OCI-LY7 (cell line): ENCODE measurements around the gene CTRB1. TPM values are rescaled to one million over a fixed set of nuclear protein-coding genes. Genes with fewer than 3 reads are reported as not detected.

Experiments
- BruUV-seq: library from RNA; stranded (reverse); fragments of 400-500 nt; replicated peaks from 2 replicates; lab custom pipeline; 2021; lab: Mats Ljungman, UMichigan
- CTCF ChIA-PET: fragments of 300-600 bp; sonication (Branson Sonifier 250); formaldehyde crosslinking; loops from one replicate; lab custom pipeline; 2022; ENCODE audit warnings: antibody characterized with exemption; ENCODE audit not compliant: unreplicated experiment; lab: Charles Lee
- POLR2A ChIA-PET: fragments of 300-600 bp; sonication (Branson Sonifier 250); formaldehyde crosslinking; loops from one replicate; lab custom pipeline; 2022; ENCODE audit warnings: antibody characterized with exemption; lab: Charles Lee
- DNase-seq: peaks from one replicate; pipeline ENCODE4 v3.0.0-alpha.2; 2015; ENCODE audit warnings: low spot score
- H2AFZ ChIP-seq: fragments of 200-600 bp; sonication (generic), shearing (Covaris generic); 2 replicates; pipeline ENCODE4 v1.6.1; 2014; ENCODE audit warnings: mild to moderate bottlenecking, antibody characterized with exemption, low read length, moderate library complexity
- H3K27ac ChIP-seq: fragments of 200-600 bp; sonication (generic); 2 replicates; pipeline ENCODE4 v1.5.1; 2014; ENCODE audit warnings: mixed run types, low read depth, mild to moderate bottlenecking, moderate library complexity, low read length, inconsistent platforms; ENCODE audit not compliant: poor library complexity, severe bottlenecking
- H3K36me3 ChIP-seq: fragments of 200-600 bp; sonication (generic); 2 replicates; pipeline ENCODE4 v1.6.1; 2014; ENCODE audit warnings: mild to moderate bottlenecking, antibody characterized with exemption, low read length, moderate library complexity, mixed read lengths; ENCODE audit not compliant: insufficient read depth
- H3K4me1 ChIP-seq: fragments of 200-600 bp; sonication (generic); 2 replicates; pipeline ENCODE4 v1.5.1; 2014; ENCODE audit warnings: mild to moderate bottlenecking, low read length; ENCODE audit not compliant: insufficient read depth, poor library complexity, severe bottlenecking
- H3K4me2 ChIP-seq: fragments of 200-600 bp; sonication (generic); 2 replicates; pipeline ENCODE4 v1.6.1; 2014; ENCODE audit warnings: mild to moderate bottlenecking, low read length
- H3K4me3 ChIP-seq: fragments of 200-600 bp; sonication (generic); 2 replicates; pipeline ENCODE4 v1.5.1; 2014; ENCODE audit warnings: mild to moderate bottlenecking, low read depth, low read length; ENCODE audit not compliant: poor library complexity, severe bottlenecking
- H3K79me2 ChIP-seq: fragments of 200-600 bp; sonication (generic); 2 replicates; pipeline ENCODE4 v1.6.1; 2016; ENCODE audit warnings: low read depth, mild to moderate bottlenecking, low read length, moderate library complexity, mixed read lengths; ENCODE audit not compliant: insufficient read depth
- H3K9me2 ChIP-seq: fragments of 200-600 bp; sonication (generic); 2 replicates; pipeline ENCODE4 v1.6.1; 2016; ENCODE audit warnings: mild to moderate bottlenecking, low read length, mixed read lengths; ENCODE audit not compliant: insufficient read depth
- H3K9me3 ChIP-seq: fragments of 200-600 bp; sonication (generic); 2 replicates; pipeline ENCODE4 v1.6.1; 2014; ENCODE audit warnings: mild to moderate bottlenecking, mixed run types, low read length, mixed read lengths
- H4K20me1 ChIP-seq: fragments of 200-600 bp; sonication (generic); 2 replicates; pipeline ENCODE4 v1.6.1; 2014; ENCODE audit warnings: mild to moderate bottlenecking, antibody characterized with exemption, low read length, moderate library complexity, mixed read lengths; ENCODE audit not compliant: insufficient read depth
- EZH2phosphoT487 ChIP-seq: fragments of 200-600 bp; sonication (generic); IDR thresholded peaks from 2 replicates; pipeline ENCODE4 v1.6.1; 2018; ENCODE audit warnings: low read depth, borderline replicate concordance, mild to moderate bottlenecking, mixed run types, antibody characterized with exemption, low read length, moderate library complexity, mixed read lengths
- intact Hi-C: fragments of 100-400 bp; cut with micrococcal nuclease; formaldehyde crosslinking; loops from one replicate; pipeline ENCODE4 v1.10.0; 2022; ENCODE audit not compliant: unreplicated experiment
- total RNA-seq, 2 experiments: library from RNA; depleted of rRNA in 1 of 2; stranded (reverse); fragments of >200 nt in 1 of 2; shearing (Covaris generic) in 1 of 2; gene quantifications; 2 replicates each; pipeline ENCODE4 v1.2.3, GENCODE V29; 2014 to 2022
- TF ChIP-seq, protein P1 (sequence below): fragments of 200-600 bp; sonication (generic); conservative IDR thresholded peaks from 2 replicates; pipeline ENCODE4 v1.5.1; 2014; ENCODE audit warnings: mild to moderate bottlenecking, antibody characterized with exemption, low read length, moderate library complexity, mixed read lengths

CTRB1 gene
- total RNA-seq, 2 experiments from 2014 or later, result not detected

GRCh38 chr16:75262104-75262799, 43.5 kb downstream of the CTRB1 start:
- H3K9me2 ChIP-seq, result no peaks in the 10 kb centered on the region
- ChIA-PET POLR2A (no interaction called here), CTCF (no interaction called here)
- no peaks in the 10 kb centered on the region for H3K79me2 ChIP-seq
- no peaks in the 10 kb centered on the region for H3K36me3 ChIP-seq
- H4K20me1 ChIP-seq, result no peaks in the 10 kb centered on the region
- H3K4me3 ChIP-seq, result no peak overlapping the region
- no peaks in the 10 kb centered on the region for H3K4me1 ChIP-seq
- no peak overlapping the region for H3K4me2 ChIP-seq
- no peak for DNase-seq
- no TSS peak for BruUV-seq
- TF ChIP-seq, protein P1, sequence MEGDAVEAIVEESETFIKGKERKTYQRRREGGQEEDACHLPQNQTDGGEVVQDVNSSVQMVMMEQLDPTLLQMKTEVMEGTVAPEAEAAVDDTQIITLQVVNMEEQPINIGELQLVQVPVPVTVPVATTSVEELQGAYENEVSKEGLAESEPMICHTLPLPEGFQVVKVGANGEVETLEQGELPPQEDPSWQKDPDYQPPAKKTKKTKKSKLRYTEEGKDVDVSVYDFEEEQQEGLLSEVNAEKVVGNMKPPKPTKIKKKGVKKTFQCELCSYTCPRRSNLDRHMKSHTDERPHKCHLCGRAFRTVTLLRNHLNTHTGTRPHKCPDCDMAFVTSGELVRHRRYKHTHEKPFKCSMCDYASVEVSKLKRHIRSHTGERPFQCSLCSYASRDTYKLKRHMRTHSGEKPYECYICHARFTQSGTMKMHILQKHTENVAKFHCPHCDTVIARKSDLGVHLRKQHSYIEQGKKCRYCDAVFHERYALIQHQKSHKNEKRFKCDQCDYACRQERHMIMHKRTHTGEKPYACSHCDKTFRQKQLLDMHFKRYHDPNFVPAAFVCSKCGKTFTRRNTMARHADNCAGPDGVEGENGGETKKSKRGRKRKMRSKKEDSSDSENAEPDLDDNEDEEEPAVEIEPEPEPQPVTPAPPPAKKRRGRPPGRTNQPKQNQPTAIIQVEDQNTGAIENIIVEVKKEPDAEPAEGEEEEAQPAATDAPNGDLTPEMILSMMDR, result no peak
- TF ChIP-seq EZH2phosphoT487, result no peak
- H3K9me3 ChIP-seq, result no peaks in the 10 kb centered on the region
- no peak overlapping the region for H2AFZ ChIP-seq
- H3K27ac ChIP-seq, result no peak overlapping the region
- intact Hi-C loops, result no loop called here

DNA sequence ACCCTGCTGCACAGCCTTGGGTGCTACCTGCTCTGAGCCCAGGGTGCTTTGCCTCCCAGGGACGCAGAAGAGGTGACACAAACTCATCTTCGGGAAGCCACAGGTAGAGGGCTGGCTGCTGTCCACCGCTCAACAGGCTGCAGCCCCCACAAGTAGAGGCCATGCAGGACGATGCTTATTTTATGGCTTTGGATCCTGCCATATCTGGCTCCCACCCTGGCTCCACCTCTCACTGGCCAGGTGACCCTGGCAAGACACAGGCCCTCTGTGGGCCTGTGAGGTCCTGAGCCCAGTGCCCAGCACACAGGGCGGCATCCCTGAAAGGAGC, 44.0 kb downstream of the CTRB1 start:
- POLR2A ChIA-PET, result no interaction called here
- no peaks in the 10 kb centered on the region for H3K4me1 ChIP-seq
- no peak overlapping the region for H3K27ac ChIP-seq
- H3K4me3 ChIP-seq, result no peak overlapping the region
- H3K9me3 ChIP-seq, result no peaks in the 10 kb centered on the region
- H3K4me2 ChIP-seq, result no peak overlapping the region
- TF ChIP-seq, protein P1, result no peak
- no peak for TF ChIP-seq EZH2phosphoT487
- BruUV-seq, result no TSS peak
- H3K79me2 ChIP-seq, result no peaks in the 10 kb centered on the region
- no peaks in the 10 kb centered on the region for H3K36me3 ChIP-seq
- CTCF ChIA-PET, result no interaction called here
- intact Hi-C loops, result no loop called here
- H2AFZ ChIP-seq, result no peak overlapping the region
- no peak for DNase-seq
- H4K20me1 ChIP-seq, result no peaks in the 10 kb centered on the region
- no peaks in the 10 kb centered on the region for H3K9me2 ChIP-seq

- TF ChIP-seq EZH2phosphoT487, result no peak
- TF ChIP-seq, protein P1, result no peak
- Histone ChIP-seq H3K36me3 (no peaks in the 10 kb centered on the region), H3K79me2 (no peaks in the 10 kb centered on the region), H3K27ac (no peak overlapping the region), H3K9me2 (no peaks in the 10 kb centered on the region), H4K20me1 (no peaks in the 10 kb centered on the region), H3K4me1 (no peaks in the 10 kb centered on the region), H3K4me3 (no peak overlapping the region), H2AFZ (no peak overlapping the region), H3K4me2 (no peak overlapping the region), H3K9me3 (no peaks in the 10 kb centered on the region)
- CTCF ChIA-PET, result no interaction called here
- no peak for DNase-seq
- intact Hi-C loops, result no loop called here
- no TSS peak for BruUV-seq
- POLR2A ChIA-PET, result no interaction called here
Measured at GRCh38 chr16:75263291-75263962, 44.6 kb downstream of the CTRB1 start.
